ENCODE results near the gene UNC80. TPM values are rescaled to one million over a fixed set of nuclear protein-coding genes. Genes with fewer than 3 reads are reported as not detected.
A peak's percentile ranks its signal among the peaks of the same experiment; 100 is the strongest.

Gene UNC80
- total and polyA plus RNA-seq, 2 of the 13 experiments (the other 11 are each of a cell fraction or from before 2014, with no cell fraction given), result not detected

DNA sequence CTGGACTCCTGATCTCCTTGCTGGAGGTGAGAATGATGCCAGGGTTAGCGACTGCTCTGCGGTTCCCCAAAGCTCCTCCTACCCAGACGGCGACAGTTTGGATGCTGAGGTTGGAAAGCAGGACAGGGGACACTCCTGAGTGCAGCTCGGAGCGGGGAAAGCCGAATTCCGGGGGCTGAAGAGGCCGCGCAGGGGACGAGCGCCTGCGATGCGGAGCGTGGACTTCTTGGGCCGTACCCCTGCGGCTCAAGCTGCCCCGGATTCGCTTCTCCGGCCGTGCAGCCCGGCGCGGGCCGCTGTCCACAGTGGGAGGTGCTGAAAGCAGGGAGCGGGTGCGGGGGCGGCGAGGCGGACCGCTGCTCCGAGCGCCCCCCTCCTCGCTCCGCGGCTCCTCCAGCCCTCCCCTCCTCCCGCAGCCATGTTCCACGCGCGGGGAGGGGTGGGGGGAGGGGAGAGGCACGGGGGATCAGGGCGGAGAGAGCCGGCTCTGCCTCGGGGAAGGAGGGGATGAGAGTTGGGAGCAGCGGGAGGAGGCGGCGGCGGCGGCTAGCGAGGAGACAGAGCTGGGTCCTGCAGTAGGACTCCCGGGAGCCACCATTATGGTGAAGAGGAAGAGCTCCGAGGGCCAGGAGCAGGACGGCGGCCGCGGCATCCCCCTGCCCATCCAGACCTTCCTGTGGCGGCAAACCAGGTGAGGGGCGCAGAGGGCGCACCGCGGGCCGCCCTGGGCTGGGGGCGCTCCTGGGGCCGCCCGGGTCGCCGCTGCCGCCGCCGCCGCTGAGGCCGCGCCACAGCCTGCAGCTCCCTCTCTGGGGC is at the start of gene UNC80 (continued):
- TF ChIP-seq HOXA7 (CRISPR knock-in tag; IDR thresholded peaks at IDR 0.05) (peak; percentile 95), NCOA2 (CRISPR knock-in tag; IDR thresholded peaks at IDR 0.05) (peak; percentile 62), SRSF4 (IDR thresholded peaks at IDR 0.05; ENCODE audit: low read depth, low read length, poor library complexity, severe bottlenecking) (no peak), ZNF777 (CRISPR knock-in tag; IDR thresholded peaks at IDR 0.05) (peak; percentile 75; the same call in 1 of the 2 replicates), HMG20A (CRISPR knock-in tag; IDR thresholded peaks at IDR 0.05; ENCODE audit: borderline replicate concordance) (peak; percentile 53; the same call in 1 of the 2 replicates), MTF2 (CRISPR knock-in tag; IDR thresholded peaks at IDR 0.05; ENCODE audit: borderline replicate concordance) (peak; percentile 96; the same call in 1 of the 2 replicates), ZNF343 (CRISPR knock-in tag; IDR thresholded peaks at IDR 0.05) (peak; percentile 96), GLI4 (CRISPR knock-in tag; IDR thresholded peaks at IDR 0.05; ENCODE audit: borderline replicate concordance) (peak; percentile 83; the same call in 1 of the 2 replicates), ZSCAN30 (CRISPR knock-in tag; IDR thresholded peaks at IDR 0.05) (peak; percentile 64; the same call in 1 of the 2 replicates), RAD21 (CRISPR knock-in tag; IDR thresholded peaks at IDR 0.05) (no peak), IRX3 (CRISPR knock-in tag; IDR thresholded peaks at IDR 0.05; ENCODE audit: borderline replicate concordance, low read depth) (peak; percentile 88; the same call in 1 of the 2 replicates), RBM39 (IDR thresholded peaks at IDR 0.05; ENCODE audit: low read depth, low read length, poor library complexity, severe bottlenecking) (no peak), ZNF180 (CRISPR knock-in tag; IDR thresholded peaks at IDR 0.05; ENCODE audit: borderline replicate concordance, low read depth) (no peak), REPIN1 (CRISPR knock-in tag; IDR thresholded peaks at IDR 0.05; ENCODE audit: borderline replicate concordance, low read depth) (peak; percentile 95), SP4 (CRISPR knock-in tag; IDR thresholded peaks at IDR 0.05) (peak; percentile 44; the same call in 1 of the 2 replicates), ZNF17 (CRISPR knock-in tag; IDR thresholded peaks at IDR 0.05) (no peak)
- TF ChIP-seq, protein P1, sequence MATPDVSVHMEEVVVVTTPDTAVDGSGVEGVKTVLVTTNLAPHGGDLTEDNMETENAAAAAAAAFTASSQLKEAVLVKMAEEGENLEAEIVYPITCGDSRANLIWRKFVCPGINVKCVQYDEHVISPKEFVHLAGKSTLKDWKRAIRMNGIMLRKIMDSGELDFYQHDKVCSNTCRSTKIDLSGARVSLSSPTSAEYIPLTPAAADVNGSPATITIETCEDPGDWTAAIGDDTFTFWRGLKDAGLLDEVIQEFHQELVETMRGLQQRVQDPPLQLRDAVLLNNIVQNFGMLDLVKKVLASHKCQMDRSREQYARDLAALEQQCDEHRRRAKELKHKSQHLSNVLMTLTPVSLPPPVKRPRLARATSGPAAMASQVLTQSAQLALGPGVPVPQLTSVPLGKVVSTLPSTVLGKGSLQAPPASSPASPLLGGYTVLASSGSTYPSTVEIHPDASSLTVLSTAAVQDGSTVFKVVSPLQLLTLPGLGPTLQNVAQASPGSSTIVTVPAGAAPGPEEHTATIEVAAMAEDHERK (CRISPR knock-in tag; IDR thresholded peaks at IDR 0.05; ENCODE audit: low read depth), result no peak
- TF ChIP-seq, protein P2, sequence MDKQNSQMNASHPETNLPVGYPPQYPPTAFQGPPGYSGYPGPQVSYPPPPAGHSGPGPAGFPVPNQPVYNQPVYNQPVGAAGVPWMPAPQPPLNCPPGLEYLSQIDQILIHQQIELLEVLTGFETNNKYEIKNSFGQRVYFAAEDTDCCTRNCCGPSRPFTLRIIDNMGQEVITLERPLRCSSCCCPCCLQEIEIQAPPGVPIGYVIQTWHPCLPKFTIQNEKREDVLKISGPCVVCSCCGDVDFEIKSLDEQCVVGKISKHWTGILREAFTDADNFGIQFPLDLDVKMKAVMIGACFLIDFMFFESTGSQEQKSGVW (CRISPR knock-in tag; IDR thresholded peaks at IDR 0.05; ENCODE audit: borderline replicate concordance), result no peak
- TF ChIP-seq, protein P3, sequence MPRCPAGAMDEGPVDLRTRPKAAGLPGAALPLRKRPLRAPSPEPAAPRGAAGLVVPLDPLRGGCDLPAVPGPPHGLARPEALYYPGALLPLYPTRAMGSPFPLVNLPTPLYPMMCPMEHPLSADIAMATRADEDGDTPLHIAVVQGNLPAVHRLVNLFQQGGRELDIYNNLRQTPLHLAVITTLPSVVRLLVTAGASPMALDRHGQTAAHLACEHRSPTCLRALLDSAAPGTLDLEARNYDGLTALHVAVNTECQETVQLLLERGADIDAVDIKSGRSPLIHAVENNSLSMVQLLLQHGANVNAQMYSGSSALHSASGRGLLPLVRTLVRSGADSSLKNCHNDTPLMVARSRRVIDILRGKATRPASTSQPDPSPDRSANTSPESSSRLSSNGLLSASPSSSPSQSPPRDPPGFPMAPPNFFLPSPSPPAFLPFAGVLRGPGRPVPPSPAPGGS (CRISPR knock-in tag; IDR thresholded peaks at IDR 0.05), result peak; percentile 99
- TF ChIP-seq, protein P4, sequence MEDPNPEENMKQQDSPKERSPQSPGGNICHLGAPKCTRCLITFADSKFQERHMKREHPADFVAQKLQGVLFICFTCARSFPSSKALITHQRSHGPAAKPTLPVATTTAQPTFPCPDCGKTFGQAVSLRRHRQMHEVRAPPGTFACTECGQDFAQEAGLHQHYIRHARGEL (CRISPR knock-in tag; IDR thresholded peaks at IDR 0.05), result peak; percentile 86; the same call in 1 of the 2 replicates
- TF ChIP-seq, protein P5, sequence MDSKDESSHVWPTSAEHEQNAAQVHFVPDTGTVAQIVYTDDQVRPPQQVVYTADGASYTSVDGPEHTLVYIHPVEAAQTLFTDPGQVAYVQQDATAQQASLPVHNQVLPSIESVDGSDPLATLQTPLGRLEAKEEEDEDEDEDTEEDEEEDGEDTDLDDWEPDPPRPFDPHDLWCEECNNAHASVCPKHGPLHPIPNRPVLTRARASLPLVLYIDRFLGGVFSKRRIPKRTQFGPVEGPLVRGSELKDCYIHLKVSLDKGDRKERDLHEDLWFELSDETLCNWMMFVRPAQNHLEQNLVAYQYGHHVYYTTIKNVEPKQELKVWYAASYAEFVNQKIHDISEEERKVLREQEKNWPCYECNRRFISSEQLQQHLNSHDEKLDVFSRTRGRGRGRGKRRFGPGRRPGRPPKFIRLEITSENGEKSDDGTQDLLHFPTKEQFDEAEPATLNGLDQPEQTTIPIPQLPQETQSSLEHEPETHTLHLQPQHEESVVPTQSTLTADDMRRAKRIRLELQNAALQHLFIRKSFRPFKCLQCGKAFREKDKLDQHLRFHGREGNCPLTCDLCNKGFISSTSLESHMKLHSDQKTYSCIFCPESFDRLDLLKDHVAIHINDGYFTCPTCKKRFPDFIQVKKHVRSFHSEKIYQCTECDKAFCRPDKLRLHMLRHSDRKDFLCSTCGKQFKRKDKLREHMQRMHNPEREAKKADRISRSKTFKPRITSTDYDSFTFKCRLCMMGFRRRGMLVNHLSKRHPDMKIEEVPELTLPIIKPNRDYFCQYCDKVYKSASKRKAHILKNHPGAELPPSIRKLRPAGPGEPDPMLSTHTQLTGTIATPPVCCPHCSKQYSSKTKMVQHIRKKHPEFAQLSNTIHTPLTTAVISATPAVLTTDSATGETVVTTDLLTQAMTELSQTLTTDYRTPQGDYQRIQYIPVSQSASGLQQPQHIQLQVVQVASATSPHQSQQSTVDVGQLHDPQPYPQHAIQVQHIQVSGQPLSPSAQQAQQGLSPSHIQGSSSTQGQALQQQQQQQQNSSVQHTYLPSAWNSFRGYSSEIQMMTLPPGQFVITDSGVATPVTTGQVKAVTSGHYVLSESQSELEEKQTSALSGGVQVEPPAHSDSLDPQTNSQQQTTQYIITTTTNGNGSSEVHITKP (CRISPR knock-in tag; IDR thresholded peaks at IDR 0.05; ENCODE audit: low read depth), result peak; percentile 79; the same call in 1 of the 2 replicates
